GM19438 (cell line): ENCODE measurements around the gene SLC48A1.

ENCODE experiments used
- ATAC-seq: cut with Tn5 transposase; IDR thresholded peaks from one replicate; pipeline ENCODE4 v1.9.1; 2021; ENCODE audit warnings: low read depth; ENCODE audit not compliant: unreplicated experiment

Gene SLC48A1

DNA sequence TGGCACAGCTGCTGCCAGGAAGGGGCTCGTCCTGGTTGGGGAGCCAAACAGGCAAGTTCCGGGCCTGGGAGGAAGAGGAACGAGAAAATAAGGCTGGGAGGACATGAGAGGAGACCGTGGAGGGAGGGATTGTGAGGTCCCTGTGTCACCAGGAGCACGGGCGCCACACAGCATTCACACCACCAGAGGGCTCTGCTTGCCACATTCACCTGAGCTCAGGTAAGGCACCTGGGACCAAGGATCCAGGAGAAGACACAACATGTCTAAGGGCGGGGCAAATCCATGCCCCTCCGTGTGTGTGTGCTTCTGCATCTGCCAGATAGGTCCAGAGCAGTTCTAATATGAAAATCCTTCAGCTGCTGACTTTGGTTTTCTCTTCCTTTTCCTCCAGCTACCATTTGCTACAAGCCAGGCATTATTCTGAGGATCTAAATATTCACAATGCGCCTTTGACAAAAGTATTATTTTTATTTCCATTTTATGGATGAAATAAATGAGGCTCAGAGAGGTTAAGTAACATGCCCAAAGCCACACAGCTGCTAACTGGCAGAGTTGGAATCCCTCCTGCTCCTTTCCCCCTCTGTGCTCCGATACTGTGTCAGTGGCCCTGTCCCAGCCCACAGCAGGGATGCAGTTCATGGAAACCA is 28.9 kb upstream of the SLC48A1 start:
- no peak for ATAC-seq

DNA sequence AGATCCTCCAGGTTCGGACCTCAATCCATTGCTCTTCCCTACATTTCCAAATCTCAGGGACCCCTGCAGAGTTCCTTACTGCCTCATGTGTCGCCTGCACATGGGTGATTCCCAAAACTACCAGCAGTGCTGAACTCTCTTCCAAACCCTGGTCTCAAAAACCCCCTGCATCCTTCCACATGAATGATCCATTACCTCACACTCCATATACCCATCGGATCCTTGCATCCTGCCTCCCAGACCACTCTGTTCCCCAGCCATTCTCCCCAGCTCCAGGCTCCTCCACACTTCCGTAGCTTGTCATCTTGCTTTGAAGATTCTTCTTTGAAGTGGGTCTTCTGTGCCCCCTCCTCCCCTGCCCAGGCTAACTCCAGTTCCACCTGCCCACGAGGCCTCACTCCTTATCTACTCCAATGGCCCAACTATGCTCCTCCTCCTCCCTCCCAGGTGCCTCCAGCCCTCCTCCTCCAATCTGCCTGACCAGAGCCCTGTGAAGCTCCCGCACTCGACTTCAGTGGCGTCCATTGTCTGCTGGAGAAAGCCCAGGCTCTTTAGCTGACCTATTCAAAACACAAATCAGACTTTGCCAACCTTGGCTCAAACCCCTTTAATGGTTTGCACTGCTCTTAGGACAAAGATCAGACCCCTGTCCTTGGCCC is 28.1 kb upstream of the SLC48A1 start:
- ATAC-seq: no peak

DNA sequence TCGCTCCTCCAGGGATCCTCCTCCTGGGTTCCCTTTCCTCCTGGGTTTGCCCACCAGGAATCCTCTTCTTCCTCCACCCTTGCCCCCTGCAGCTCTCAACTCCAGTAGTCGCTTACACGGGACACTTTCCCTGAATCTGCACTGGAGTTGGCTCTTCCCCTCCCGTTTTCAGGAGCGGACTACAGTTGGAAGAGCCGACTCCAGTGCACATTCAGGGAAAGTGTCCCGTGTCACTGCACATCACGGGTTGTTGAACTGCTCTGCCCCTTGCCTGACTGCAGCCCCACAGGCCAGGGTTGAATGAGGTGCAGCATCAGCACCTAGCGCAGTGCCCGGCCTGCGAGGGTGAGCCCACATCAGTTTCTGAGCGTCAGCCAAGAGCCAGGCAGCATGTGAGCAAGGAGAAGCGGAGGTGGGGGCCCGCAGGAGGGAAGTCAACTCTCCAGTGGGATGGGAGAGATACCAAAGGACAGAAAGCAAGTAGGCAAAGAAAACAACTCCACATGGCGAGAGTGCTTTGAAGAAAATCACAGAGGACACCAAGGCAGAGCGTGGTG is 27.5 kb upstream of the SLC48A1 start:
- ATAC-seq: no peak

DNA sequence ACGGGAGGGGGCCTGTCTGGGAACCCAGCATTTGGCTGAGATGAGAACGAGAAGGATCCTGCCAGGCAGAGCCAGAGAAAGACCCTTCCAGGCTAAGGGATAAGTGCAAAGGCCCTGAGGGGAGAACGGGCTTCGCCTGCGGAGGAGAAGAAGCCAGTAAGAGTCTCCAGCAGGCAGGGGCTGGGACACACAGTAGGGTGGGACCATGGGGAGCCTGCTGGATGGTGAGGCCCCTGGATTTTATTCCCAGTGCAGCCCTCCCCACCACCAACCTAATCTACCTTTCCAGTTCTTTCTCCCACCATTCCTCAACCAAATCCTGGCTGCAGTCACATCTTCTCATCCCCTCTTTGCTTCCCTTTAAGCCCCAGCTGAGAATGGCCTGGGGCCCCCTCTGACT is 27.0 kb upstream of the SLC48A1 start:
- ATAC-seq: no peak

DNA sequence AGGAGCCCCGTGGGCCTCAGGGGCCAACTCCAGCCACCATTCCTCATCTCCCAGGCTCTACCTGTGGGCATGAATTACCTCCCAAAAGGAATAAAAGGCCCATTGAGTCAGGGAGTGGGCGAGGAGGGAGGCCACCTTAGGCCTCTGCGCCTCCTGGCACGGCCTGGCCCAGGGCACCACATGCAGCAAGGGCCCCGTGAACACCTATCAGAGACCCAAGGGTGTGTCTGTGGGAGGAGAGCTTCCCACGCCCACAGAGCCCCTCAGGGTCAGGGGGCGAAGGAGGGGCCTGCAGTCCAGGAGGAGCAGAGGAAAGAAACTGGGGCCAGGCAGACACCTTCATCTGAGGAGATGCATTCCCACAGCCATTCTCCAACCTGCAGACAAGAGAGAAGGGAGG is 26.5 kb upstream of the SLC48A1 start:
- ATAC-seq: no peak

DNA sequence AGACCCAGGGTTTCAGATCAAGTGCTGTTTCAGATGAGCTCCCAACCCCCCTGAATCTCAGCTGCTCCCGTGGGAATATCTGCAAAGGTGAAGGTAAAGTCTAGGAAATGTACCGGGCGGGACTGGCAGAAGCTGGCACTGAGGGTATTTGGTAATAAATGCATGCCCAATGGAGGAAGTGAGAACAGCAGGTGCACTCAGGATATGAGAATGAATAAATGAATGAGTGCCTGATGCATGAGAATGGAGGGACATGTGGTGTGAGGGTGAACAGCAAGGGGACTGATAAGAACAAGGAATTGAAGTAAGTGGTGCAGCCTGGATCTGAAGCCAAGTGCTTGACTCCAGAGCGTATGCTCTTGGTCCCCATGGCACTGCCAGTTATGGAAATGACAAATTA is 25.9 kb upstream of the SLC48A1 start:
- no peak for ATAC-seq

DNA sequence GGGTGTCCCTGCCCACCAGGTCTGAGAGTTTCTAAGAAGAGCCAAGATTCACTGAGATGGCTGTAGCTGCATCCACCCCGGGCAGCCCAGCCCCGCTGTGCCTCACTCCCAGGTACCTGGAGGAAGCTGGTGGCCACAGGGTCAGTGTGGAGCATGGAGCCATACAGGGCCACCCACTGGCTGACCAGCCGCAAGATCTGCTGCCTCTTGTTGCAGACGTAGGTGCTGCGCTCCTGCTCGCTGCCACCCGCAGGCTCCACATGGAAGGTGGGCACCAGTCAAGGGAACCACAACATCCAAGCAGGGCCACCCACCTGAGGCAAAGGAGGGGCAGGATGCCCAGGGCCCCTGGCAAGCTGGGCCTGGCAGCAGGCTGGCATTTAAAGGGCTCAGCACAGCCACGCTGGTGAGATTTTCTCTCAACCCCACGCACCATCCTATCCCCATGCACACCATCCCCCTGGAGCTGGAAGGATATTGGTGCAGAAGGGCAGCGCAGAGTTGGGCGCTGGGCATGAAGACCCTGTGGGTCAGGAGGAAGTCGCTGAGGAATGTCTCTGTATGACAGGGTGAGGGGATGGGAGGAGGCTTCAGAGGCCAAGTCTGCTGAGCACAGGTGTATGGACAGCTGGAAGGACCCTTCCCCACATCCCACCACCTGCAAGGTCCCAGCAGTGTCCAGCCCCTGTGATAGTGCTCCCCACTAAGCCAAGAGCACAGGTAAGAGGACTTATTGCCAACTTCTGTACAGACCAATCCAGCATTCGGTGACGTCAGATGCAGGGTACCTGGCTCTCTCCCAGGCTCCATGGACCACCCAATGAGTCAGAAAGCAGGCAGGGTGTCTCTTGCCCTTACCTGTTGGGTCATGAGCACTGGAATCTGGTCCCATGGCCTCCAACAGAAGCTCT is 25.2 kb upstream of the SLC48A1 start:
- no peak for ATAC-seq

DNA sequence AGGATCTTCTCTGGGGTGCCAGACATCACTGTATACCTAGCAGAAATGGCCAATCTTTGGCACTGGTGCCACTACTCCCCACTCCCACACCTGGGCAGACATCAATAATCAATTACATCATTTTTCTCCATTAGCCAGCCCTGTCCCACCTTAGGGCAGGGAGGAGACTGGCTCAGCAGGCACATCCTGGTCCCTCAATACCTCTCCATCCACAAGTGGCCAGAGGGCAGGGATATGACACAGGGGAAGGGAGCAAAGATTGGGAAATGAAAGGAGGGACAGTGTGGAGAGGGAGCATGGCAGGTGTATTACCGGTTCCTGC is 24.6 kb upstream of the SLC48A1 start:
- no peak for ATAC-seq

DNA sequence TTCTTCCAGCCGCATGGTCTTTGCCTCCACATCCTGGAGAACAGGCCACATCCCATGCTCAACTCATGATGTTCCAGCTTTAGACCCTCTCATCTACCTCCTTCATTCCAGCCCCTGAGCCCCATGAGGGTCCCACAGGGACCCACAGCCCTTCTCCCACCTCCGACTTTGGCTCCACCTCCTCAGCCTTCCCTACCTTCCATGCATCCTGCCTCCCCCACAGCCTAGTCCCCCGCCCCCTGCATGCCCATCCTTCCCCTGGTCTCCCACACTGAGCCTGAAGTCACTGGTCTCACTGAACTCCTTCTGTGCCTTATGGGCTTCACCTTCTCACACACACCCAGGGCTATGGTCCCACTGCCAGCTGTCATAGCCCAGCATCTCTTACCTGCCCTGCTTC is 24.1 kb upstream of the SLC48A1 start:
- no peak for ATAC-seq

DNA sequence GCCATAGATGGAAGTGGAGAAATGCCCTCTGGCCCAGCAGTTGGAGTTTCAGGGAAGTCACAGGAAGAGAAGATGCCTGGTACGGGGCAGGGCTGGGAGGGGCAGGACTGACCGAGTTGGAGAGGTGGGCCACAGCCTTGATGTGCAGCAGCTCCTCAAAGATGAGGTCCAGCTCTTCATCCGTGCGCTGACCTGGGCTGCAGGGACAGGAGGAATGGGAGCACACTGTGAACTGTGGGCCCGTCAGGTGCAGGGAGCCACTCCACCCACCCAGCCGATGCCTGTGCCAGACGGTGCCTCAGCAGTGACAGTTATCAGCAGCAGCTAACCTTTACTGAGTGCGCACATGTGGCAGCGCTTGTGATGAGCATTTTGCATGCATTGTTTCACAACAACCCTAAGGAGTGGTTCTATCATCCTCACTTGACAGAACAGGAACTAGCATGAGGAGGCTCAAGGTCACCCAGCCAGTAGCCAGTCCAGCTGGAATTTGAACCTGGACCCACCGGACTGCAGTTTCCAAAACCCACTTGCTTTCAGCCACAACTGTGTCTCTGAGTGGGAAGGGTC is 22.7 kb upstream of the SLC48A1 start:
- no peak for ATAC-seq

DNA sequence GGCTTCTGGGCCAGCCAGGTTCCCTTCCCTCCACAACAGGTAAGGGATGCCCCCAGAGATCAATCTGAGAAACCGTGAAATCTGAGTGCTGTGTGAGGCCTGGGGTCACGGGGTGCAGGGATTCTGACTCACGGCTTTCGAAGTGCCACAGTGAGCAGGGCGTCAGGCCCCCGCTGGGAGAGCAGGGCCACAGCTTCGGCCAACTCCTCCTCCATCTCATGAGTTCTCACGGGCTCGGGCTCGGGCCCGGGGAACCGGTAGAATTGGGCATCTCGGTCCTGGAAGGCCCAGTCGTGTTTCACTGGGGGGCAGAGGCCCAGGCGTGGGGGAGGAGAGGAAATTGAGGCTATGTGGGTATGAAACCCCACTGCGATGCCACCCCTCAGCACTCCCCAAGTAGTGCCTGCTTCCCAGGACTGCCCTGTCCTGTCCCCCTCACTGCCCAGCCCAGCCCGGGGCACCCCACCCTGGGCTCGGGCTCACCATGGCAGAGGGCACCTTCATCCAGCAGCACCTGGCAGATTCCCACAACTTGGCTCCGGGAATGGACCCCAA is 22.0 kb upstream of the SLC48A1 start:
- no peak for ATAC-seq

DNA sequence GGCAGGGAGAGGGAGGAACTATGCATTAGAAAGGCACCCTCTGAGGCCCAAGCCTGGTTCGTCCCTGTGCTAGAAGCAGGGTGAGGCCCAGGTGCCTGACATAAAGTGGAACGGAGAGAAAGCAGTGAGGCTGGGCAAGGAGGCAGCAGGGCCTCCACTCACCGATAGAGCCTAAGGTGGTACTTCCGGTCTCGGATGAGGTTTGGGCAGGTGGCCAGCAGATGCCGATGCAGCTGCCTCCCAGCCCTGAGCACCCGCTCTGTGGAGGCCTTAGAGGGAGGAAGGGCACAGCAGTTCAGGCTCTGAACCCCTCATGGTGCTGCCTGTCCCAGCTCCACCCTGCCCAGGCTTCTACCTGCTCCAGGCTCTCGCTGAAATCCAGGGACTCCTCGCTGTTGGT is 21.5 kb upstream of the SLC48A1 start:
- ATAC-seq: no peak

DNA sequence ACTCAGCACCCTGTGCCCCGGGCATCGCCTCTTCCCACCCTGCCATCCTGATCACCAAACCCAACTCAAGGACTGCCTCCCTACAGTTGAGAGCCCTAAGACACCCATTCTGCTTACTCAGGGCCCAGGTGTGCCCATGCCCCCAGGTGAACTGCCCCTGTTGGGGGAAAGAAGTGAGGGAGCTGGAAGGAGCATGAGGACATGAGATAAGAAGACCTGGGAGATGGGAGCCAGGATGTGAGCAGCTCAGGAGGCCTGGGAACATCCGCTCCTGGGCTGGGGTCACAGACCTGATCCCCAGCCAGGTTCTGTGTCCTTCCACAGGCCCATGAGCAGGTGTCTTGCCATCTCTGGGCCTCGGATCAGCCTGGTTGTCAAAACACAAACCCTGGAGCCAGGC is 20.9 kb upstream of the SLC48A1 start:
- ATAC-seq: no peak

DNA sequence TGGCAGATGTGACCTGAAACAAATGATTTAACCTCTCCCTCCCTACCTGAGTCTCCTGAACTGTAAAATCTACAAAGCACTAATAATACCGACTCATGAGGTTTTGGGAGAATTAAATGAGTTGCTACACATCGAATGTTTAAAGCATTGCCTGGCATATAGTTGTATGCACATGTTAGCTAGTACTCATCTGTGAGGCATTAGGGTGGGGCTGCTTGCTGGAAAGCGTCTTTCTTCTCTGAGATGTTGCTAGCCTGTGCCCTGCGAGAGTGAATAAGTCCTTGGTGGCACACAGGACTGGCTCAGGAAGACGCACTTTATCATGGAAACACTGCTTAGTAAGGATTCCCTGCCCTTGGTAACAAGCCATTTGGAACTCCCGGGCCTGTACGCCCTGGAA is 20.5 kb upstream of the SLC48A1 start:
- ATAC-seq: no peak

DNA sequence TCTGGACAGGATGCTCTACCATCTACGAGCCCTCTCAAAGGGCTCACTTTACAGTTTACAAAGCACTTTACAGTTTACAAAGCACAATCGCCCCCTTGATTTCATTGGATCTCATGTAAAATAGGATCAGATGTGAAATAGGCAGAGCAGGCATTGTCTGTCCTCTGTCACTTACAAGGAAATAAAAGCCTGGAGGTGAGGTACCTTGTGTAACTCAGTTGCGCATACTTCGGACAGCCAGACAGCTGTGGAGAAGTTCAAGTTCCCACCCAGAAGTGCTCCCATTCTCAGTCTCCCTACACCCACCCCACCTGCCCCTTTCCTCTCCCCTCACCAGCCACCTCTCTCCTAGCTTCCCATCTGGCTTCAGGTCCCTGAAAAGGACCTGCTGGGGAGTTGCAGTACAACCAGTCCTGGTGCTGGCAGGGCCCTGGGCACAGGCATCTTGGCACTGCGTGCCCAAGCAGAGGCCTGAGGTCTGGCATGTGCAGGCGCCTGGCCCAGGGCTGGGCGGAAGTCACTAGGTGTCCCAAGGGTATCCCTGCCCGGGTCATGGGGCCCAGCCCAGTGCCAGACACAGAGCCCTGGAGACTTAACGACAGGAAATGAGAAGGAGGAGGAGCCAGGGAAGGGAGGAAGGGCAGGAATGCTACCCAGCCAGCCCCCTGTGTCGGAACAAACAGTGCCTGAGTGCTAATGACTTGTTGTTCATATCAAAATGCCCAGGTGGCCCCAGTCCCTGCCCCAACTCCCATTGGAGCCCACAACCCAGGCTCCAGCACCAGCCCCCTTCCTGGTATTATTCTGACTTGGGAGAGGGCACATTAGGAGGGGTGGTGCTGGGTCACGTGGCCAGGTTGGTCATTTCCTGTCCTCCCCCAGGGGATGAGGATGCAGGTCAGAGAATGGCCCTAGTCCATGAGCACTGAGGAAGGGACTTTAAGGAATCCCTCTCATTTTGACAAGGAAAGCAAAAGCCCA is 19.7 kb upstream of the SLC48A1 start:
- no peak for ATAC-seq

DNA sequence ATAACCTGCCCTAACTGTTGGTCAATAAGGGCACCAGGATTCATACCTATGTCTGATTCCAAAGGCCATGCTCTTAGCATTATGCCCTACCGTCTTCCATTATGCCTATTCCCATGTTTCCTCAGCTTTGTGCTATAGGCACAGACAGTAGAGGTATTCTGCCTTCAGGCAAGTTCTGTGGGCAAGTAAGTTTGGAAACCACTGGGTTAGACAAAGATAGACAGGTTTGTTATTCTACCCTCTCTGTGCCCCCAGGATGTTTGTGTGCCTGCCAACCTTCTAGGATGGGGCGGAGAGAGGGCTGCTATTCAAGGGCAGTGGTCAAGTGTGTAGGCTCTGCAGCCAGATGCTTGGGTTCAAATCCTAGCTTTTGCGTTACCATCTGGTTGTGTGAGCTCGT is 18.9 kb upstream of the SLC48A1 start:
- ATAC-seq: no peak

DNA sequence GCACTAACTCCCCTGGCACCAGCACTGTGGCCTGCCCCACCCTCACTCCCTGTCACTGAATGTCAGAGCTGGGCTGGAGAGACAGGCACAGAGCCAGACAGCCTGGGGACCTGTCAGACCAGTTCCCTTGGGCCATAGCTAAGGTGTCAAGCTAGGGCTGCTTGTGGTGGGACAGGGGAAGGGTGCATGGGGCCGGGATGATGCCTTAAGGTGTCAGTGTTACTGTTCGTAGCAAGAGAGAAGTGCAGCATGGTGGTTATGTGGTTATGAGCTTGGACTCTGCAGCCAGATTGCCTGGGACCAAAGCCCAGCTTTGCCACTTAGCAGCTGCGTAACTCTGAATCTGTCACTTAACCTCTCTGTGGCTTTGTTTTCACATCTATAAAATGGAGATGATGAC is 18.2 kb upstream of the SLC48A1 start:
- peak; percentile 16 for ATAC-seq

DNA sequence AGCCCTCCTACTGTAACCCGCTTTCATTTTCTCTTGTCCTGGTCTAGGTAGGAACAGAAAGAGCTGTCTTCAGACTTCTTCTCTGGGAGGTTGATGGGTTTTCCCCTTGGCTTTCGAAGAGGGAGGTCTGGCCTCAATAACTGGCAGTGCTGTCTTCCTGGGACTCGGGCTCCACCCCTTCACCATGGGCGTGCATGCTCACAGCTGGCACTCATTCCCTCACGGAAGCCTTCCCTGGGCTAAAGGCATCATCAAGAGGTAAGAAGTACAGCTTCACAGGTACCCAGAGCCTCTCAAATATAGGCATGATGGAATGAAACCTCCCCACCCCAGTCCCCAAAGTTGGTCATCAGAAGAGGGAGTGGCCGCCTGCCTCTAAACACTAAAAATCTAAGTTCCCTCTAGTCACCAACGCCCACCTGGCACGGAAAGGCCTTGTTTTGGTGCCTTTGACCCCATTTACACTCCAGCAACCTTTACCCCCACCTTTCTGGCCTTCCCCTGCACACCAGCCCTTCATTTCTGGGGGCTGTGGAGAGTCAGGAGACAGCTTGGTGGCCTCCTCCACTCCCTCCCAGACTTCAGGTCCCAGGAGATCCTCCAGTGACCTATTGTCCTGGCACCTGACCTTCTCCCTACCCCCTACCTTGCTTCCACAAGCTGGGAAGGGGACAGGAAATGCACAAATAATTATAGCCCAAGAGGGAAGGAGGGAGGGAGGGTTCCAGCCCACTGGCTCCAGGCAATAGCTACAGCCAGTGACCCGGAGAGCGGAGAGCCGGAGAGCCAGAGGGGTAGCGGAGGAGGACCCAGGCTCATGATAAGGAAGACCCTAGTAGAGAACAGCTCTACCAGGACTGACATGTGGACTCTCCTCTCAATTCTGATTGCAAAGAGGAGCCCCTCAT is 17.1 kb upstream of the SLC48A1 start:
- peak; percentile 73 for ATAC-seq

DNA sequence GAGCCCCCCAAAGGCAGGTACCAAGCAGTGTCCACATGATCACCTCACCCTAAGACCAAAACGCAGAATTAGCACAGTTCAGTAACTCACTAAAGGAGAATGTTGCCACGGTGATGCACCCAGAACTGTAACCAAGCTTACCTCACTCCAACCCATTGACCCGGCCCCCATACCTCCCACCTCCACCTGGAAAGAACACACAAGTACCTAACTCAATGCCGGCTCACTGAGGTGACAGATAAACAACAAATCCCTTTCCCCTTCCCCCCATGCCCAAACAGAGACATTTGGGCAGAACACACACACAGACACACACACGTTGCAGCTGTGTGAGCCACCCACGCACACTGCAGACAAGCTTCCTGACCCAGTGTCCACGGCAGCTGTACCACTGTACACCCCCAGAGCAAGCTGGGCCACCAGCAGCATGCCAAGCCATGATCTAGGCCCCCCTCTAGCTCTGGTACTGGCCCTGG is 15.6 kb upstream of the SLC48A1 start:
- ATAC-seq: no peak
